Right cardiac atrium (tissue), 5 donors: ENCODE data around the gene FAM3C. TPM values are rescaled to one million over a fixed set of nuclear protein-coding genes. Genes with fewer than 3 reads are reported as not detected.

Source experiments
- ATAC-seq, 2 donors: fragments of 200-7000 bp; cut with Tn5 transposase; one replicate each; pipeline versions ENCODE4 v1.8.0 to v1.9.1; 2020; ENCODE audit warnings: moderate library complexity in 2 of 2, mild to moderate bottlenecking in 1 of 2
- DNase-seq, 3 donors: peaks; one replicate each; pipeline ENCODE4 v3.0.0-alpha.2; 2020
- H3K27ac ChIP-seq: one replicate; pipeline ENCODE4 v1.5.1; 2013; ENCODE audit warnings: mild to moderate bottlenecking, low read length, control low read depth, moderate library complexity
- H3K27me3 ChIP-seq: one replicate; pipeline ENCODE4 v1.6.1; 2013; ENCODE audit not compliant: control insufficient read depth, insufficient read depth
- H3K4me1 ChIP-seq: one replicate; pipeline ENCODE4 v1.6.1; 2013; ENCODE audit warnings: low read length; ENCODE audit not compliant: control insufficient read depth, insufficient read depth
- H3K4me3 ChIP-seq: one replicate; pipeline ENCODE4 v1.5.1; 2013; ENCODE audit warnings: low read length, control low read depth
- H3K9me3 ChIP-seq: one replicate; pipeline ENCODE4 v1.6.1; 2013; ENCODE audit warnings: low read length; ENCODE audit not compliant: control insufficient read depth
- WGBS: extraction: QIAGEN DNeasy Blood & Tissue Kit; methylation state at CpG from one replicate; pipeline ENCODE4 v1.1.7; 2013; 5-methylcytosine and 5-hydroxymethylcytosine counted together
- intact Hi-C, 4 donors: fragments of 100-400 bp; cut with DNase I; formaldehyde crosslinking; loops; one replicate each; pipeline versions ENCODE4 v1.11.0 to v1.14.0; 2022 to 2023
- polyA plus RNA-seq: library from polyadenylated mRNA; stranded (reverse); fragments of 200-250 nt; gene quantifications from one replicate; pipeline ENCODE4 v1.2.3, GENCODE V29; 2013
- total RNA-seq, 4 donors: library from RNA; stranded (reverse); fragmentation: NEBNext Ultra II Directional; extraction: Animal tissue kit (Norgen Biotek cat#: 25700); gene quantifications; one replicate each; pipeline ENCODE4 v1.2.1, GENCODE V29; 2021
- donor health status: healthy with polysubstance abuse.
- donor health status: DM: no; HTN: yes; CAD: no.
- donor health status: DM: no; HTN: no; CAD: no.
- donor health status: DM: no; HTN: yes; CAD: no; lungs with severe emphysema.
- donor health status: DM: yes; HTN: yes; CAD: no.

Gene FAM3C
- total and polyA plus RNA-seq, 5 donors, result 45.5 to 69.6 (median 60.5) TPM

- DNase-seq (no peak), ATAC-seq (no peak)
- 75% methylated on average over 3 of the region's 3 CpGs for WGBS
- H3K27me3 ChIP-seq, result no peaks in the 10 kb centered on the region
- no peak overlapping the region for H3K4me3 ChIP-seq
- intact Hi-C loops, result no loop called here
- H3K27ac ChIP-seq, result no peak overlapping the region
- H3K4me1 ChIP-seq, result no peaks in the 10 kb centered on the region
- H3K9me3 ChIP-seq, result no peaks in the 10 kb centered on the region
Observed at GRCh38 chr7:121391686-121392085, 4.4 kb downstream of the FAM3C start.

GRCh38 chr7:121390617-121391016 lies 5.5 kb downstream of the FAM3C start:
- no peak overlapping the region for H3K4me3 ChIP-seq
- intact Hi-C loops, result no loop called here
- 87% methylated on average over 1 of the region's 2 CpGs for WGBS
- ATAC-seq (no peak), DNase-seq (no peak)
- H3K27ac ChIP-seq, result no peak overlapping the region
- H3K9me3 ChIP-seq, result no peaks in the 10 kb centered on the region
- peaks cover 3% of the 10 kb centered on the region for H3K4me1 ChIP-seq
- no peaks in the 10 kb centered on the region for H3K27me3 ChIP-seq

- no peaks in the 10 kb centered on the region for H3K9me3 ChIP-seq
- DNase-seq (no peak), ATAC-seq (no peak)
- H3K27me3 ChIP-seq, result no peaks in the 10 kb centered on the region
- no peak overlapping the region for H3K27ac ChIP-seq
- H3K4me3 ChIP-seq, result no peak overlapping the region
- H3K4me1 ChIP-seq, result peaks cover 3% of the 10 kb centered on the region
- intact Hi-C loops, result no loop called here
Observed at GRCh38 chr7:121390109-121390508, 6.0 kb downstream of the FAM3C start.

- intact Hi-C loops, result no loop called here
- H3K4me3 ChIP-seq, result no peak overlapping the region
- 95% methylated on average over 1 of the region's 1 CpG for WGBS
- no peaks in the 10 kb centered on the region for H3K9me3 ChIP-seq
- no peaks in the 10 kb centered on the region for H3K27me3 ChIP-seq
- ATAC-seq (no peak), DNase-seq (no peak)
- no peak overlapping the region for H3K27ac ChIP-seq
- peaks cover 3% of the 10 kb centered on the region for H3K4me1 ChIP-seq
Observed at GRCh38 chr7:121388950-121389349, 7.2 kb downstream of the FAM3C start.

- H3K4me3 ChIP-seq, result no peak overlapping the region
- H3K27ac ChIP-seq, result no peak overlapping the region
- H3K4me1 ChIP-seq, result peaks cover 6% of the 10 kb centered on the region
- DNase-seq (no peak), ATAC-seq (peak in 1 of 2 donors; percentile 33)
- H3K9me3 ChIP-seq, result no peaks in the 10 kb centered on the region
- no peaks in the 10 kb centered on the region for H3K27me3 ChIP-seq
- WGBS, result 15% methylated on average over 1 of the region's 1 CpG
- intact Hi-C loops, result no loop called here
Observed at GRCh38 chr7:121385800-121386179, 10.3 kb downstream of the FAM3C start.

- ATAC-seq, result no peak
- peaks cover 6% of the 10 kb centered on the region for H3K4me1 ChIP-seq
Observed at GRCh38 chr7:121385056-121385799, 10.9 kb downstream of the FAM3C start.

GRCh38 chr7:121384265-121384664 lies 11.8 kb downstream of the FAM3C start:
- ATAC-seq (peak; percentile 68 to 78), DNase-seq (no peak)
- WGBS, result 59% methylated on average over 2 of the region's 2 CpGs
- no peak overlapping the region for H3K27ac ChIP-seq
- H3K4me1 ChIP-seq, result peaks cover 6% of the 10 kb centered on the region
- intact Hi-C loops, result no loop called here
- H3K27me3 ChIP-seq, result no peaks in the 10 kb centered on the region
- no peaks in the 10 kb centered on the region for H3K9me3 ChIP-seq
- H3K4me3 ChIP-seq, result no peak overlapping the region

More at GRCh38 chr7:121385056-121385799, 10.9 kb downstream of the FAM3C start:
- Histone ChIP-seq H3K27me3 (no peaks in the 10 kb centered on the region), H3K9me3 (no peaks in the 10 kb centered on the region), H3K4me3 (no peak overlapping the region), H3K27ac (no peak overlapping the region)
- WGBS, result 92% methylated on average over 4 of the region's 4 CpGs
- DNase-seq, result no peak
- intact Hi-C loops, result no loop called here

- peaks cover 6% of the 10 kb centered on the region for H3K4me1 ChIP-seq
- ATAC-seq (no peak), DNase-seq (no peak)
- H3K9me3 ChIP-seq, result no peaks in the 10 kb centered on the region
- no peaks in the 10 kb centered on the region for H3K27me3 ChIP-seq
- intact Hi-C loops, result no loop called here
- no peak overlapping the region for H3K27ac ChIP-seq
- 78% methylated on average over 2 of the region's 2 CpGs for WGBS
- no peak overlapping the region for H3K4me3 ChIP-seq
Observed at GRCh38 chr7:121383235-121383910, 12.7 kb downstream of the FAM3C start.

- intact Hi-C loops, result no loop called here
- ATAC-seq, result no peak
- Histone ChIP-seq H3K27ac (no peak overlapping the region), H3K27me3 (no peaks in the 10 kb centered on the region), H3K9me3 (no peaks in the 10 kb centered on the region), H3K4me1 (peaks cover 6% of the 10 kb centered on the region), H3K4me3 (no peak overlapping the region)
- DNase-seq, result no peak
Observed at GRCh38 chr7:121382473-121382872, 13.6 kb downstream of the FAM3C start.

- H3K9me3 ChIP-seq, result no peaks in the 10 kb centered on the region
- DNase-seq, result no peak
- no peak overlapping the region for H3K27ac ChIP-seq
- WGBS, result 99% methylated on average over 1 of the region's 1 CpG
- no peak overlapping the region for H3K4me3 ChIP-seq
- H3K4me1 ChIP-seq, result peaks cover 3% of the 10 kb centered on the region
- ATAC-seq, result no peak
- no peaks in the 10 kb centered on the region for H3K27me3 ChIP-seq
- intact Hi-C loops, result no loop called here
Observed at GRCh38 chr7:121379930-121380329, 16.2 kb downstream of the FAM3C start.

GRCh38 chr7:121376979-121377378 lies 19.1 kb downstream of the FAM3C start:
- Histone ChIP-seq H3K9me3 (no peaks in the 10 kb centered on the region), H3K27ac (no peak overlapping the region), H3K27me3 (no peaks in the 10 kb centered on the region), H3K4me1 (no peaks in the 10 kb centered on the region), H3K4me3 (no peak overlapping the region)
- 91% methylated on average over 2 of the region's 2 CpGs for WGBS
- no peak for ATAC-seq
- intact Hi-C loops, result no loop called here
- DNase-seq, result no peak
